Stimulated activated CD8-positive, alpha-beta memory T cell treated with anti-CD3 and anti-CD28 coated beads, Interleukin-2, amount 100 ng/mL, for 48 hours (primary cell): ENCODE measurements around the gene CHIT1.
"Not testable (repeated sequence)": the region's sequence is repeated elsewhere in the genome, so short reads cannot be mapped to it uniquely, and the experiment has no call there.

Experiments used
- DNase-seq, 2 donors: peaks; one replicate each; pipeline ENCODE4 v3.0.0-alpha.2; 2020; ENCODE audit warnings: low read depth in 2 of 2

CHIT1 gene

GRCh38 chr1:203229471-203230135 is at the start of gene CHIT1:
Gene CHIT1, minus strand, starts transcription at chr1:203229673. Its CDS starts 37 bp downstream, at chr1:203229636.
- DNase-seq, result no peak

DNA sequence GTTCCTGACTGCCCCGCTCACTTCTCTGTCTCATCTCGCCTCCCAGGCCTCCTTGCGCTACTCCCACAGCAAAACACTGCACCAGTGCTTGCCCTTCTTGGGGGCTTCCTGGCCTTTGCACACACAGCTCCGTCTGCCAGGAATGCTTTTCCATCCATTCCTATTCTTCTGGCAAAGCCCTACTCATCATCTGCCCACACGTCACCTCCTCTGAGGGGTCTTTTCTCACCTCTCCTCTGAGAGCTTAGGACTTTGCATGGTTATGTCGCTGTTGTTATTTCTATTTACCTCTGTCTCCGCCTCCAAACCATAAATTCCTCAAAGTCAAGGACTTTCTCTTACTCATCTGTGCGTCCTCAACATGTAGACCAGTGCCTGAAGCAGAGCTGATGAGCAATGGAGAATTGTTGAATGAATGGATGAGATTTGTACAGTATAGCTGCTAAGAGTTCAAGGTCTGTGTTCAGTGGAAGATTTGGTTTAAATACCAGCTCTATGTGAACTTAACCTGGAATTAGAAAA is 49.5 kb upstream of the CHIT1 start:
- DNase-seq, result no peak

DNA sequence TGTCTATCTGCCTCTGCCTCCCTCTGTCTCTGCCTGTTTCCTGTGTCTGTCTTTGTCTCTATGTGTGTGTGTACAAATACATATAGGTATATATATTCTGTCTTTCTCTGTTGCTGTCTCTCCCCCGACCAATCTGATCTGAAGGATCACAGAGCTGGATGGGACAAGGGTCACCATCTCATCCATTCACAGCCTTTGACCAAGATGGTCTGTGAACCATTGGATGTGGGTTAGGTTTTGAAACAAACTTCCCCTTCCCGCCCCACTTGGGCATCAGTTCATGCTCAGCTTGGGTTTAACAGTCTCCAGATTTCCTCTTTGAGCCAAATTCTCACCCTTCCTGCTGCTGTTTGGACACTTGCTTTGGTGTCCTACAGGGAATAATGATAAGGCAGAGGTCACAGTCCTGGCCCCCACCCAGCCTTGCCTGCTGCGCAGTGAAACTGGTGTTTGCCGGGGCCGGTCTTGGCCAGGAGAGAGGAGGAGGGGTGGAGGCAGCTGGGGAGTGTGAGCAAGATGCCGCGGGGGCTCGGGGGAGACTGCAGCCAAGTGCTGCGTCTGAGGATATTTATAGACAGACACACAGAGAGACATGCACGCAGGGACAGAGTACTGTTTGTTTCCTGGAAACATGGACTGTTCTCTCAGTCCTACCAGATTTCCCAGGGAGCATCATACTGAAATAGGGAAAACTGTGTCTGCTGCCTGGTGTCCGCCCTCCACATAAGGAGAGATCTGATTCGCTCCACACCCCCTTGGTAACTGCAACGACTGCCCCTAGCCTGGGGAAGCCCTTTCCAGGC is 48.8 kb upstream of the CHIT1 start:
- no peak for DNase-seq

DNA sequence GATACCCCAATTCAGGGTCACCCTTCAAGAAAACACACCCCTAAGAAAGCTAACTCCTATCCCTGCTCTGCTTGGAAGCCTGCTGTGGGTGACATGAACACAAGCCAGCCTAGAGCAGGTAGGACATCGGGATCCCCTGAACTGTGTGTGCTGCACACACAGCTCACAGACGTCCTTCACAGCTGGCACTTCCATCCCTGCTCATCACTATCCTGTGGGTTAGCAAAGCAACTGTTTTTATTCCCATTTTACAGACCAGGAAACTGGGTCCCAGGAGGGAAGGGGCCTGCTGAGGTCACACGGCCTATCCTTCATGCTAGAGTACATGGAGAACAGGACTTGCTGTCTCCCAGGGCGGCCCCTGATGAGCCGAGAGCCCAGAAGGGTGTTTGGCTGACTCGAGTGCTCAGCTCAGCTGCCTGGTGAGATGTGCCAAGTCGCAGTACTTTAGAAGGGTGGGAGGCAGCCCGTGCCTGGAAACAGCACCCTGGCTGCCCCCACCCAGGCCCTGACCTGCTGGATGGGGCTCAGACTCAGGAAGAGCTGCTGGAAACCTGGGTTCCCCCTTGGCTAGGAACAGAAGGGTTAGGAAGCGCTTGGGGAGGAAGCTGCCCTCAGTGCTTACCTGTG is 47.6 kb upstream of the CHIT1 start:
- DNase-seq, result no peak

- no peak for DNase-seq
Measured at GRCh38 chr1:203276408-203276807, 46.9 kb upstream of the CHIT1 start.

DNA sequence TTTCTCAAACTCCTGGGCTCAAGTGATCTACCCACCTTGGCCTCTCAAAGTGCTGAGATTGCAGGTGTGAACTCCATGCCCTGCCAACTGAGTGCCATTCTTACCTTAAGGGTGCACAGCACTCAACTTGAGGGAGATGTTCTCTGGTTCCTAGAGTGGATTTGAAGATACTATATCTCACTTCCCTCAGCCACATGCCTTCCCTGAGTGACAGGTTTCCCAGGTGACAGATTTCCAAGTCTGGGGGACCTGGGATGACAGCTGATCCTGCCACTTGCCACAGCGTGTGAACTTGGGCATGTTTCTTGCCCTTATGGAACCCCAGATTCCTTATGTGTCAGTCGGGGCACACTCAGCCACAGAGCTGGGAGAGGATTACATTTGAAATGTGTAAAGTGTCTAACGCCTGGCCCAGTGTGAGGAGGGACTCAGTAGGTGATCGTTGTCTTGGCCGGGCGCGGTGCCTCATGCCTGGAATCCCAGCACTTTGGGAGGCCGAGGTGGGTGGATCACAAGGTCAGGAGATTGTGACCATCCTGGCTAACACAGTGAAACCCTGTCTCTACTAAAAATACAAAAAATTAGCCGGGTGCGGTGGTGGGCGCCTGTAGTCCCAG is 46.3 kb upstream of the CHIT1 start:
- DNase-seq, result no peak

- no peak for DNase-seq
Measured at GRCh38 chr1:203274603-203275381, 45.3 kb upstream of the CHIT1 start.

DNA sequence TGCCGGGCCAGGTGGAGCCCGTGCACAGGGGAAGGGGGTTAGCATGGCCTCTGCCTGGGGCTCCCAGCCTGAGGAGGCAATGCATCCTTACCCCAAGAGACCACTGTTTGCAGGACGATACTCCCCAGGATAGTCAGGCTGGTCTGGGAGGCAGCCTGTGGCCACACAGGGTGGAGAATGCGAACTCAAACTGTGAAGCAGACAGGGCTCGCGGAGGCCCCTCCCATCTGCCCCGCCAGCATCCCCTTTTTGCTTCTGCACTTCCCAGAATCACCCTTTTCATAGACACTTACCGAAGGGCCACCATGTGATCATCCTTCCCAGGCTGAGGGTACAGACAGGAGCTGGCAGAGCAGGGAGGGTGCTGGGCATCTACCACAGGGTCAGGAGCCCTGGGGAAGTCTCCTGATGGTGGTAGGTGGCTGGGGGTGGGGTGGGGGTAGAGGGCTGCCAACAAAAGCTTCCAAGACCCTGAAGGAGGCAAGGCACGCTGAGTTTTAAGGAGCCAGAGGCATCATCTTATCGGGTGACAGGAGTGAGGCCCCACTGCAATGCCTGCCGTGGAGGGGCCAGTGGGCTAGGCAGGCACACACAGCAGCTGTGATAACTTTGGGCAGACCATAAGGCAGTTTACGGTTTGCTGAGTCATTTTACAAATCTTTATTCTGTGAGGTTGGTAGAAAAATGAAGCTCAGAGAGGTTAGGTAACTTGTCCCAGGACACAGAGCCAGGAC is 44.6 kb upstream of the CHIT1 start:
- no peak for DNase-seq

DNA sequence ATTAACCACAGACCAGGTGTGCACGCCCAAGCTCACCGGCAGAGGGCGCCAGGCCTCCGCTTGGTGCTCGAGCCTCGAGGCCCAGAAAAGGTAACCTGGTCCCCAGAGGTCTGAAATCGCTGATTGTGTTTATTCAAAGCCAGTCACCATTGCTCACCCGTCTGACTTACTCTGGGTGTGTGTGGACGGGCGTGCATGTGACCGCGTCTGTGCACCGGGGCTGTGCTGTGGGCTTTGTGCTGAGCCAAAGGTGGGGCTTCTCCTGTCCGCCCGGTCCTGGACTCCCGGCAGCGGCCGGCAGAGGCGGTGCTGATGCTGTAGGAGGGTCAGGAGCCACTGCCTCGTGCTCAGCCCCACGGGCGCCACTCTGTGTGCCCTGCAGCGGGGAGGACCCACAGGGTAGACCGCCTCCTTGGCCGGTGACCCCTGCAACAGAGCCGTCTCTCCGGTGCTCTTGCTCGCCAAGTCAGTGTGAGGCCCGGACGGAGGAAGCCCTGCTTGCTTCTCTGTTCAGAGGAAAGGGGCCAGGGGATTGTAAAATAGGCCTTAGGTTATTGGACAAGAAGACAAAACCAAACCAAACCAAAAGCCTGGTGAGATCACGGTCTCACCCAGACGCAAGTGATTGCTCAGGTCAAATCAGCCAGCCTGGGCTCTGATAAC is 43.9 kb upstream of the CHIT1 start:
- DNase-seq, result peak; percentile 80 to 88

GRCh38 chr1:203272633-203273205 is 43.2 kb upstream of the CHIT1 start:
- DNase-seq, result no peak

- no peak for DNase-seq
Measured at GRCh38 chr1:203271962-203272632, 42.6 kb upstream of the CHIT1 start.

DNA sequence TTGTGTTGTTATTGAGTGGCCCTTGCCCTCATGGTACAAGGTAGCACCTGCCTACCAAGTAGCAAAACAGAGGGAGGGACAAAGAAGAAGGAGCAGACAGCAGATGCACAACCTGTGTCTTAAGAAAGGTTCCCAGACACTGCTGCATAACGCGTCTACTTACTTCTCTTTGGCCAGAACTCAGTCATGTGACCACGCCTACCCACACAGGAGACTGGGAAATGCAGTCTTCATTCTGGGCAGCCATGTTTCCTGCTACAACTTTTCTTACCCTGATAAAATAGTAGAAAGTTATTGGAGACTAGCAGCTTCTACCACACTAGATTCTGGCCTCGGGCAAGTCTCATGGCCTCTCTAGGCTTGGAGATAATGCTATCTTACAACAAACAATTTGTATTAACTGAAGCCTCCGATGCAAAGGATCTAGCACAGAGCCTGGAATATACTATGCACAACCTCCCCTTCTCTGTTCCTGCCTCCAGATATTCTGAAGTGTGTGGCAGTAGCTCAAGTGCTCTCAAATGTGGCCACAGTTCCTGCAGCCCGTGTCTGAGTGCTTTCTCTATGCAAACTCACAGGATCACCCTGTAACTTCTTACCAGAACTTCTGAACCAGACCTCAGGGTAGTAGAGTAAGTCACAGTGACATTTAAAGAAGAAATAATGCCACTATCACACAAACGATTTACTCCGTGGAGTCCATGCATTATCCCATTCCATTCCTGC is 41.7 kb upstream of the CHIT1 start:
- DNase-seq, result no peak

- no peak for DNase-seq
Measured at GRCh38 chr1:203270448-203270847, 41.0 kb upstream of the CHIT1 start.

- DNase-seq, result no peak
Measured at GRCh38 chr1:203269654-203270020, 40.2 kb upstream of the CHIT1 start.

DNA sequence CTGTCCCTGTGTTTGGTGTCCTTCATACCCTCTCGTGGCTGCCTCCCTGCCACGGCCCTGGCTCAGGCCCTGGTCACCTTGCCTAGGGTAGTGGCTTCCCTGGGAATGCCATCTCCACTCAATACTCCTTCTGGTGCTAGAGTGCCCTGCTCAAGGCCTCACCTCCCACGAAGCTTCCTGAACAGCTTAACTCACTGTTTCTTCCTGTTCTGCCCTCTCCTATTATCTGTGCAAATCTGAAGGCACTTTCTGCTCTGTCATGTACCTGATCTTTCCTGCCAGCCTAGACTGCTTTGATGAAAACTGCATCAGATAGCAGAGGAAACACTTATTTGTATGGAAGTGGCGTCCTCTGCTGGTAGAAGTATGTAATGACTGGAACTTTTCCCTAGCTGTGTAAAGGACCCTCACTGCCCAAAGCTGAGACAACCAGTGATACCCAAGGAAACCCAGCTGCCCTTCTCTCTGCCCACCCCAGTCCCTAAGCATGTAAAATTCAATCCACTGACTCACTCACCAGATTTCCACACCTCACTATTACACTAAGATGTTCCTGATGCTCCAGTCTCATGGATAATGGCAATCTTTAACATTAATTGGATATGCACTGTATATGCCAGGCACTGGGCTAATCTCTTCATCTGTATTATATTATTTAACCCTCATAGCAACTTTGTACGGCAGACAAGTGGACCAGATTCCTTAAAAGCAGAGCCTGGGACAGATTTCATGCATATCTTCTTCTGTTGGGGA is 39.6 kb upstream of the CHIT1 start:
- DNase-seq, result no peak

GRCh38 chr1:203267912-203268311 is 38.4 kb upstream of the CHIT1 start:
- DNase-seq, result no peak

DNA sequence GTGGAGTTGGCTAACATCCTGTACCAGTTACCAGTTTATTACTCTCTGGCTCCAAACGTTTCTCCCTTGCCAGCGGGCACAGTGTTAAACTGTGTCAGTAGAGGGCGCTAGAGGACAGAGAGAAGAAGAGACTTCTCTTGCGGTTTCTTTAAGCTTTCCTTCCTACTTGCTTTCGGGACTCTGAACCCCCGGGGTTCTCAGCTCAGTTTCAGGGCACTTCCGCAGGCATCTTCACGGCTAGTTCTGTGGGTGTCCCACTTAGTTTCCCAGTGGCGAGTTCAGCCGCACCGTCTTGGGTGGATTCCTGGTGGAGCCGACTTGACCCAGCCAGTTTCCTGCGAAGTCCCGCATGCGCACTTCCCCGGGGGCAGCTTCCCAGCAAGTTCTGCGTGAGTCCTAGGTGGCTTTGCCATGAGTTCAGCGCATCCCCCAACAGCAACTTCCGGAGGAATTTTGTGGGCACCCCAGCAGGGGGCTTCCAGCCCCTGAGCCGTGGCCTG is 37.9 kb upstream of the CHIT1 start:
- peak; percentile 54 to 55 for DNase-seq

- not testable (repeated sequence) for DNase-seq
Measured at GRCh38 chr1:203266140-203266539, 36.7 kb upstream of the CHIT1 start.
